Lung microvascular endothelial cell (primary cell): Measurements from ENCODE around the gene INAFM2. TPM values are rescaled to one million over a fixed set of nuclear protein-coding genes. Genes with fewer than 3 reads are reported as not detected.

ENCODE experiments used
- DNase-seq, 2 donors: peaks; one replicate each; pipeline versions ENCODE4 v3.0.0 to v3.0.0-alpha.2; 2010; ENCODE audit warnings: low read depth in 2 of 2
- total RNA-seq: library from RNA; depleted of rRNA; stranded (reverse); fragments of >200 nt; gene quantifications from 2 replicates; pipeline ENCODE4 v1.2.1, GENCODE V29; 2014

Gene INAFM2
- total RNA-seq, 1 donor from 2014 or later = 14.1 TPM

GRCh38 chr15:40342416-40343320, 19.2 kb downstream of the INAFM2 start:
- peak in 1 of 2 donors; percentile 41 for DNase-seq

GRCh38 chr15:40343512-40343911, 20.0 kb downstream of the INAFM2 start:
- peak; percentile 91 to 98 for DNase-seq

- DNase-seq = peak in 1 of 2 donors; percentile 57
These were observed 20.7 kb downstream of the INAFM2 start for GRCh38 chr15:40344217-40344616.

GRCh38 chr15:40344631-40345120, 21.2 kb downstream of the INAFM2 start:
- DNase-seq = peak; percentile 64 to 66

- no peak for DNase-seq
These were observed 21.9 kb downstream of the INAFM2 start for GRCh38 chr15:40345225-40345866.

- no peak for DNase-seq
These were observed 22.5 kb downstream of the INAFM2 start for GRCh38 chr15:40345867-40346578.

- DNase-seq = no peak
These were observed 23.4 kb downstream of the INAFM2 start for GRCh38 chr15:40346579-40347558.

- DNase-seq = no peak
These were observed 24.3 kb downstream of the INAFM2 start for GRCh38 chr15:40347559-40348473.

- no peak for DNase-seq
These were observed 25.0 kb downstream of the INAFM2 start for GRCh38 chr15:40348474-40348870.

- no peak for DNase-seq
These were observed 25.7 kb downstream of the INAFM2 start for GRCh38 chr15:40349163-40349562.

- no peak for DNase-seq
These were observed 28.9 kb downstream of the INAFM2 start for GRCh38 chr15:40352281-40352901.

GRCh38 chr15:40353697-40354096, 30.2 kb downstream of the INAFM2 start:
- no peak for DNase-seq

- peak; percentile 27 to 46 for DNase-seq
These were observed 31.1 kb downstream of the INAFM2 start for GRCh38 chr15:40354408-40355171.

GRCh38 chr15:40355976-40356585, 32.6 kb downstream of the INAFM2 start:
- DNase-seq = no peak

- no peak for DNase-seq
These were observed 33.8 kb downstream of the INAFM2 start for GRCh38 chr15:40357246-40357645.

- peak; percentile 79 to 84 for DNase-seq
These were observed 34.4 kb downstream of the INAFM2 start, which contains the start of gene DISP2 for GRCh38 chr15:40357723-40358470. DISP2 (plus strand) TSS chr15:40358219; CDS start chr15:40358322, 103 bp downstream.
